Duodenal mucosa (tissue), 2 donors: ENCODE measurements around the gene LARP6.

Experiments used
- H3K27ac ChIP-seq: one replicate; pipeline ENCODE4 v1.7.0; 2013; ENCODE audit warnings: low read depth, low read length
- H3K27me3 ChIP-seq, 2 donors: one replicate each; pipeline ENCODE4 v1.7.0; 2013; ENCODE audit warnings: low read length in 2 of 2, control low read depth in 1 of 2; ENCODE audit not compliant: insufficient read depth in 2 of 2, control insufficient read depth in 1 of 2
- H3K36me3 ChIP-seq, 2 donors: one replicate each; pipeline ENCODE4 v1.7.0; 2013; ENCODE audit warnings: low read length in 2 of 2, control low read depth in 1 of 2; ENCODE audit not compliant: insufficient read depth in 2 of 2, control insufficient read depth in 1 of 2
- H3K4me1 ChIP-seq, 2 donors: one replicate each; pipeline ENCODE4 v1.7.0; 2013; ENCODE audit warnings: low read length in 2 of 2, control low read depth in 1 of 2; ENCODE audit not compliant: insufficient read depth in 2 of 2, control insufficient read depth in 1 of 2
- H3K4me3 ChIP-seq, 2 donors: one replicate each; pipeline ENCODE4 v1.7.0; 2013; ENCODE audit warnings: low read length in 2 of 2, low read depth in 1 of 2
- H3K9ac ChIP-seq, 2 donors: one replicate each; pipeline ENCODE4 v1.7.0; 2013; ENCODE audit warnings: low read length in 2 of 2, low read depth in 1 of 2
- H3K9me3 ChIP-seq, 2 donors: one replicate each; pipeline ENCODE4 v1.7.0; 2013; ENCODE audit warnings: low read length in 2 of 2, control low read depth in 1 of 2; ENCODE audit not compliant: control insufficient read depth in 1 of 2

Gene LARP6

DNA sequence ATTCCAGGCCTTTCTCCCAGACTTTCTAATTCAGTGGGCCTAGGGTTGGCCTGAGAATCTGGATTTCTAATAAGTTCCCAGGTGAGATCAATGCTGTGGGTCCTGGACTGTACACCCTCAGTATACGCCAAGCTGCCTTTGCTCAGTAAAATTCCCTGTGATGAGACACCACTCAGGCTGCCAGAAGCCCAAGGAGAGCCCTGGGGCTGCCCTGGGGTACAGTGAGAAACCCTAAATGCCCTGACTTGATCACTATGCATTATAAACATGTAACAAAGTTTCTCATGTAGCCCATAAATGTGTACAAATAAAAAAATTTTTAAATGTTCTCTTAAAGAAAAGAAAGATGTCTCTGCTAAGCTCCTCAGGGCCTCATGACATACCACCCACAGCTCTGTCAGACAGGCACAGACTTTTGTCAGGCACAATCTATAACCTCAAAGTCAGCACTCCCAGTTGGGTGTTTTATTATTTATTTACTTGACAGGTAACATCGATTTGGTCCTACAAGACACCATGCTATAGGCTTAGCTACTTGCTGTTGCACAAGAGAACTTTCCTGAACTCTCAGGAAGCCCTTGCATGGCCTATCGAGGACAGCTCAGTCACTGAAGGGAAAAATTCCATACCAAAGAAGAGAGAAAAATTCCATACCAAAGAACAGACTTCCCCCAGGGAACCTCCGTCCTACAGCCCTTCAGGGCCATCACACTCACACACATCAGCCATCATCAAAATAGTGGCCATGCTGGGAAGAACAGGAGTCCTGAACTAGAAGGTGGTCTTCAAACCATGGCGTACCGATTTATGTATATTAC lies 22.7 kb downstream of the LARP6 start:
- Histone ChIP-seq H3K4me3 (no peak overlapping the region), H3K27ac (no peak overlapping the region), H3K27me3 (no peaks in the 10 kb centered on the region), H3K36me3 (no peaks in the 10 kb centered on the region), H3K9me3 (no peaks in the 10 kb centered on the region), H3K4me1 (peaks cover 0 to 2% of the 10 kb centered on the region in 2 donors), H3K9ac (no peak overlapping the region)

DNA sequence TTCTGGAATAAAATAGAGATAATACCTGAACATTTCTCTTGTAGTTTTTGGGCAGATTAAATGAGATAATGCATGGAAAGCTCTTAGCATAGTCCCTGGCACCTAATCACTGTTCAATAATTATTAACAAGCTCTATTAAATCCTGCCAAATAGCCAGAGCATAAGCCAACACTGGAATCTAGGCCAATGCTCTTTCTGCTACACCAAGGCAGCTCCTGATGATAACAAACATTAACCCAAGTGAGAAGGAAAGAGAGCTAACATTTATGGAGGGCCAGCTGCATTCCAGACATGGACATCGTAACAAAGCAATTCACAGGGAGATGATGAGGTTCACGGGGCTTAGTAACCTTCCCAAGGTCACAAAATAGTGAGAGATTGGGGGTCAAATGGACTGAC lies 23.3 kb downstream of the LARP6 start:
- H3K27me3 ChIP-seq, result no peaks in the 10 kb centered on the region
- H3K36me3 ChIP-seq, result no peaks in the 10 kb centered on the region
- H3K4me1 ChIP-seq, result peaks cover 0 to 2% of the 10 kb centered on the region in 2 donors
- no peak overlapping the region for H3K9ac ChIP-seq
- no peak overlapping the region for H3K27ac ChIP-seq
- H3K9me3 ChIP-seq, result no peaks in the 10 kb centered on the region
- no peak overlapping the region for H3K4me3 ChIP-seq

DNA sequence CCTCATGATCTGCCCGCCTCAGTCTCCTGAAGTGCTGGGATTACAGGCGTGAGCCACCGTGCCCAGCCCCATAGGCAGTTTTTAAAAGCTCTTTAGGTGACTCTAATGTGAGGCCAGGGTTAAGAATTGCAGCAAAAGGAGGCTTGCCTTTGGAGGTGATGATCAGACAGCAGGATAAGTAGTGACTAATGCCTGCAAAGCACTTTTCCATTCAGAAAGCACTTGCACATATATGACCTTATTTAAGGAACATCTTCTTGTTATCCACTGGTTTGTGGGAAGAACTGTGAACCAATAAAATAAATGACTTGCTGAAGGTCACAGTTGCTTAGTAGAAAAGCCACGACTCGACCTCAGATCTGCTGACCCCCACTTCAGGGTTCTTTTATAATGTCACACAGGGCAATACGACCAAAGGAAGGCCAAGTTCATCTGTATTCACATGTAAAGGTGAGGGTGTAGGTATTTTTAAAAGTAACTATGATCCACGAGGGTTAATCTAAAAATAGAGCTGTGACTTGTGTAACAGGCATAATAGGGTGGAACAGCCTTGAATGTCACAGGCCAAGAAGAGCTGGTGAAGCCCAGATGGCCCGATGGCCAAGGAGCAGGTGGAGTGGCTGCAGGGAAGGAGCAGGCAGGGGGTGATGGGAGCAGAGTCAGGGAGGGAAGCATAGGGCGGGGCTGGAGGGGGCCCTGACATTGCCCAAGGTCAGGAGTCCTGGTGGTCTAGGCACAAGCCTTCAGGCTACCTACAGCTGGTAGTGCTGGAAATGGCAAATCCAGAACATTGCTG lies 24.4 kb downstream of the LARP6 start:
- Histone ChIP-seq H3K4me1 (peaks cover 0 to 2% of the 10 kb centered on the region in 2 donors), H3K9me3 (no peaks in the 10 kb centered on the region), H3K36me3 (no peaks in the 10 kb centered on the region), H3K27ac (no peak overlapping the region), H3K4me3 (no peak overlapping the region), H3K9ac (no peak overlapping the region), H3K27me3 (no peaks in the 10 kb centered on the region)

DNA sequence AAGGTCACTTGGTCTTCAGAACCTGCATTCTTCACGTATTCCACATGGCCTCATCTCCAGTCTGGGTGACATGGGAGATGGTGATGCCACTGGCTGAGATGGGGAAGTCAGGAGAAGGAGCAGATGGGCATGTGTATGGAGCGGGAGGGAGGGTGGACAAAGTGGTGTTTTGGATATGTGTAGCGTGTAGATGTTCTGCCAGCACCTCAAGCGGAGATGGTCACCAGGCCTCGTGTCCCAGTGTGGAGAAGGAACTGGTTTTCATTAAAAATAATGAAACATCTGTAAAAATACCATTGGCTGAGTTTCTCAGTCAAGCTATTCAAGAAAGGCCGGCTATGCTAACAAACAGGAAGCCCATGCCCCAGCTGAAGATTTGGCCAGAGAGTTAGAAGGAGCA lies 26.2 kb downstream of the LARP6 start:
- H3K4me1 ChIP-seq, result peaks cover 0 to 2% of the 10 kb centered on the region in 2 donors
- no peaks in the 10 kb centered on the region for H3K27me3 ChIP-seq
- no peaks in the 10 kb centered on the region for H3K9me3 ChIP-seq
- H3K36me3 ChIP-seq, result no peaks in the 10 kb centered on the region
- H3K4me3 ChIP-seq, result no peak overlapping the region
- no peak overlapping the region for H3K9ac ChIP-seq
- H3K27ac ChIP-seq, result no peak overlapping the region

DNA sequence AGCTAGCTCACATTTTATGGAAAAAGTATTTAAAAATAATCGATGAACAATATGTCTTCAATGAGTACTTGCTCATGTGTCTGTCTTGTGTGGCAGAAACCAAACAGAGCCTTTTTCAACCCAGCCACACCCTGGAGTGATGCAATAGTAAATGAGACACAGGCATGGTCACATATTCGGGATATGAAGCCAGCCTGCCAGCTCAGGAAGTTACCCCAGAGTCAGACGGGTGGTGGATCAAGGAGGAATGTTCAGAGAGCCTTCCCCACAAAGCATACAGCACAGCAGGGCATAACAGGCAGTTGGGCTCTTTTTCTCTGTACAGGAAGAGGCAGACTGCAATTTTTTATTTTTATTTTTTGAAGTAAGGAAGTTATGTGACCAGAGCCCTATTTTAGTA lies 27.3 kb downstream of the LARP6 start:
- Histone ChIP-seq H3K27me3 (no peaks in the 10 kb centered on the region), H3K4me1 (peaks cover 0 to 2% of the 10 kb centered on the region in 2 donors), H3K4me3 (no peak overlapping the region), H3K36me3 (no peaks in the 10 kb centered on the region), H3K9me3 (no peaks in the 10 kb centered on the region), H3K27ac (no peak overlapping the region), H3K9ac (no peak overlapping the region)

DNA sequence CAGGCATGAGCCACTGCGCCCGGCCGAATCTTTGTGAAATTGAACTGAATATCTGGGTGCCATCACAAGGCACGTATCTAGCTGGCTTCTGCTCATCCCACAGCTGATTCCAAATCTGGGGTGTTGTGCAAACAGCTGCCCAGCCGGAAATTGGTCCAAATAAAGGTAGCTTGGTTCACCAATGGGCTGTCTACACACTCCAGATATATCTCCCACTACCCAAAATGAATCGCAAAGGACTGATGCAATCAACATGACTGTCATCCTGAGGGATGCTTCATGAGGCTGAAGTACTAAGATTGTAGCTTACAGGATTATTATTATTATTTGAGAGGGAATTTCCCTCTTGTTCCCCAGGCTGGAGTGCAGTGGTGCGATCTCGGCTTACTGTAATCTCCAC lies 28.1 kb downstream of the LARP6 start:
- no peak overlapping the region for H3K9ac ChIP-seq
- H3K27ac ChIP-seq, result no peak overlapping the region
- H3K4me1 ChIP-seq, result peaks cover 0 to 2% of the 10 kb centered on the region in 2 donors
- H3K36me3 ChIP-seq, result no peaks in the 10 kb centered on the region
- H3K4me3 ChIP-seq, result no peak overlapping the region
- H3K9me3 ChIP-seq, result no peaks in the 10 kb centered on the region
- H3K27me3 ChIP-seq, result no peaks in the 10 kb centered on the region

DNA sequence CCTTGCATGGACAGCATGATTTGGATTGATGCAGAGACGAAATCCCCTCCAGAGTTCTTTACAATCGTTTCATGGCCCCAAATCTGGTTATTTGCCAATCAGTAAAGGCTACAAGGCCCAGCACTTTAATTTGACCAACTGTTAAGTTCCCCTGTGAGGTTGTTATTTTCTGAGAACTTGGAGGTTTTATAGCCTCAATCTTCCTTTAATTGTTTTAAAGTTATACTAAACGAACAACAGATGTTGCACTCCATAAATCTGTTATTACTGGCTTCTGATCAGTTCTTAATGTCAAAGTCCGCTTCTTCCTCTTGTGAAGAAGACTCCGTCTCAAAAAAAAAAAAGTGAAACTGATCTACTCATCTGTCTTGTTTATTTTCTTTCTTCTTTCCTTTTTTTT lies 30.8 kb downstream of the LARP6 start:
- Histone ChIP-seq H3K27me3 (no peaks in the 10 kb centered on the region), H3K9ac (no peak overlapping the region), H3K4me3 (no peak overlapping the region), H3K9me3 (peaks cover 2 to 5% of the 10 kb centered on the region in 2 donors), H3K4me1 (no peaks in the 10 kb centered on the region), H3K36me3 (no peaks in the 10 kb centered on the region), H3K27ac (no peak overlapping the region)

DNA sequence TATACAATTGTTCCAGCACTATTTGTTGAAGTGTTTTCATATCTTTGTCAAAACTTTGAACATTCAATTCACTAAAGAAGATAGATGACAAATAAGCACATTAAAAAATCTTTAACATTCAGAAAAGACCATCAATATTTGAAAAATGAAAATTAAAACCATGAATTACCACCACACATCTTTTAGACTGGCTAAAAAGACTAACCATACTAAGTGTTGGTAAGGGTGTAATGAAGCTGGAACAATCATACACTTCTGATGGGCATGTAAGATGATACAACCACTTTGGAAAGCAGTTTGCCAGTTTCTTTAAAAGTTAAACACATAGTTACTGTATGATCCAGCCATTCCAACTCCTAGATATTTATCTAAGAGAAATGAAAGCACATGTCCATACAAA lies 33.7 kb downstream of the LARP6 start:
- H3K4me3 ChIP-seq, result no peak overlapping the region
- no peak overlapping the region for H3K27ac ChIP-seq
- no peak overlapping the region for H3K9ac ChIP-seq
- H3K36me3 ChIP-seq, result no peaks in the 10 kb centered on the region
- H3K9me3 ChIP-seq, result peaks cover 2 to 5% of the 10 kb centered on the region in 2 donors
- no peaks in the 10 kb centered on the region for H3K4me1 ChIP-seq
- H3K27me3 ChIP-seq, result no peaks in the 10 kb centered on the region

DNA sequence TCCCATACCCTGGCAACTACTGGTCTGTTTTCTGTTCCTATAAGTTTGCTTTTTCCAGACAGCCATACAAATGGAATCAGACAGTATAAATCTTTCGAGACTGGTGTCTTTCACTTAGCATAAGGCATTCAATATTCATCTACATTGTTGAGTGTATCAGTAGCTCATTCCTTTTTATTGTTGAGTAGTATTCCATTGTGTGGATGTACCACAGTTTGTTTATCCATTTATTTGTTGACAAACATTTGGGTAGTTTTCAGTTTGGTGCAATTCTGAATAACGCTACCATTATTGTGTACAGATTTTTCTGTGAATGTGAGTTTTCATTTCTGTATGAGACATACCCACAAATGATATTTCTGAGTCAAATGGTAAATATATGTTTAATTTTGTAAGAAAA lies 35.4 kb downstream of the LARP6 start:
- Histone ChIP-seq H3K4me1 (no peaks in the 10 kb centered on the region), H3K4me3 (no peak overlapping the region), H3K27ac (no peak overlapping the region), H3K9me3 (peaks cover 2 to 5% of the 10 kb centered on the region in 2 donors), H3K36me3 (no peaks in the 10 kb centered on the region), H3K9ac (no peak overlapping the region), H3K27me3 (no peaks in the 10 kb centered on the region)

DNA sequence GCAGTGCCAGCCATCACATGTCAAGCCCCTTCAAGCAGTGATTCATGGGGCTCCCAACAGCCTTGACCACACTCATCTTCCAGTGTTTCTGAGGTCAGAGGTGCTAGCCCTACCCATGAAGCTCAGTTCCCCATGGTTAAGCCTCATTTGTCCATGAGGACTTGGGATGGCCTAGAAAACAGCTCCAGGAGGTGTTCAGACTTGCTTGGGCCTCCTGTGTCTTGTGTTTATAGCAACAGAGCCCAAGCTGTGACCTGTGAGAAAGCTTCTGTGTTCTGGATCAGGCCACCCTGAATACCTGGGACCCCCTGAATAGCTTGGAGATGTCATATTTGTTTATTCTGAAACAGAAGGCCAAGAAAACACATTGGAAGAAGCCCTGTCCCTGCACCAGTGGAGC lies 36.7 kb downstream of the LARP6 start:
- H3K4me1 ChIP-seq, result no peaks in the 10 kb centered on the region
- peaks cover 2 to 5% of the 10 kb centered on the region in 2 donors for H3K9me3 ChIP-seq
- H3K4me3 ChIP-seq, result no peak overlapping the region
- no peaks in the 10 kb centered on the region for H3K27me3 ChIP-seq
- H3K36me3 ChIP-seq, result no peaks in the 10 kb centered on the region
- no peak overlapping the region for H3K27ac ChIP-seq
- no peak overlapping the region for H3K9ac ChIP-seq
